Endothelial cell of umbilical vein (primary cell): Measurements from ENCODE around the gene MSANTD2. TPM values are rescaled to one million over a fixed set of nuclear protein-coding genes. Genes with fewer than 3 reads are reported as not detected.

Experiments
- BruUV-seq: library from RNA; stranded (reverse); fragments of 400-500 nt; replicated peaks from 2 replicates; lab custom pipeline; 2021; lab: Mats Ljungman, UMichigan
- CTCF ChIA-PET: fragments of 300-600, 350-600 bp; sonication (Branson Sonifier 250); formaldehyde crosslinking; loops from one replicate; lab custom pipeline; 2021; ENCODE audit warnings: antibody characterized with exemption, inconsistent platforms; lab: Charles Lee
- POLR2A ChIA-PET: fragments of 300-600, 350-600 bp; sonication (Branson Sonifier 250); formaldehyde crosslinking; loops from one replicate; lab custom pipeline; 2021; ENCODE audit warnings: antibody characterized with exemption, inconsistent platforms; lab: Charles Lee
- DNase-seq: peaks from one replicate; pipeline ENCODE4 v3.0.0-alpha.2; 2011; ENCODE audit warnings: low read depth, low spot score
- FAIRE-seq: peaks from 2 replicates; lab custom pipeline; 2011; peaks lifted over from hg19 to GRCh38; lab: Jason Lieb, UNC
- H2AFZ ChIP-seq: 2 replicates; pipeline ENCODE4 v1.6.0; 2012; ENCODE audit warnings: low read depth, low read length, control low read depth, inconsistent platforms
- H3K27ac ChIP-seq: 2 replicates; pipeline ENCODE4 v1.5.1; 2011; ENCODE audit warnings: low read depth, mild to moderate bottlenecking, control low read depth, low read length, moderate library complexity; ENCODE audit not compliant: insufficient read depth
- H3K27me3 ChIP-seq, 2 experiments: 2 replicates each; pipeline versions ENCODE4 v1.6.0 to v1.6.1; 2011; ENCODE audit warnings: low read length in 2 of 2, mixed read lengths in 1 of 2; ENCODE audit not compliant: control insufficient read depth in 2 of 2, insufficient read depth in 2 of 2
- H3K36me3 ChIP-seq, 2 experiments: 2 replicates in 1 of 2; 3 replicates in 1 of 2; pipeline ENCODE4 v1.5.1; 2011; ENCODE audit warnings: low read length in 2 of 2, mild to moderate bottlenecking in 1 of 2, moderate library complexity in 1 of 2; ENCODE audit not compliant: control insufficient read depth in 2 of 2, insufficient read depth in 2 of 2; ENCODE audit errors: extremely low read depth in 1 of 2
- H3K4me1 ChIP-seq: 3 replicates; pipeline ENCODE4 v1.5.1; 2011; ENCODE audit warnings: mild to moderate bottlenecking, low read length; ENCODE audit not compliant: control insufficient read depth, insufficient read depth; ENCODE audit errors: extremely low read depth
- H3K4me2 ChIP-seq: 2 replicates; pipeline ENCODE4 v1.6.1; 2011; ENCODE audit warnings: low read length, control low read depth, mixed read lengths; ENCODE audit not compliant: insufficient read depth
- H3K4me3 ChIP-seq, 3 experiments: fragments of 200-600 bp in 1 of 3; sonication (generic), shearing (Covaris generic) in 1 of 3; replicated peaks in 1 of 3; 2 replicates each; pipeline ENCODE4 v1.5.1; 2011 to 2016; ENCODE audit warnings: control low read depth in 3 of 3, low read length in 3 of 3, mild to moderate bottlenecking in 2 of 3, inconsistent platforms in 1 of 3, low read depth in 1 of 3, moderate library complexity in 1 of 3; ENCODE audit not compliant: insufficient read depth in 1 of 3
- H3K79me2 ChIP-seq: 2 replicates; pipeline ENCODE4 v1.6.0; 2012; ENCODE audit warnings: low read length, inconsistent platforms; ENCODE audit not compliant: control insufficient read depth, insufficient read depth
- H3K9ac ChIP-seq: replicated peaks from 2 replicates; pipeline ENCODE3; 2011; ENCODE audit warnings: low read length, control low read depth; ENCODE audit not compliant: insufficient read depth; ENCODE audit errors: extremely low read depth
- H3K9me1 ChIP-seq: replicated peaks from 3 replicates; pipeline ENCODE4 v1.6.0; 2011; ENCODE audit warnings: mild to moderate bottlenecking, low read length; ENCODE audit not compliant: control insufficient read depth, insufficient read depth; ENCODE audit errors: extremely low read depth
- H3K9me3 ChIP-seq: replicated peaks from 2 replicates; pipeline ENCODE4 v1.5.1; 2012; ENCODE audit warnings: low read length, inconsistent platforms; ENCODE audit not compliant: control insufficient read depth, insufficient read depth
- H4K20me1 ChIP-seq: replicated peaks from 2 replicates; pipeline ENCODE3; 2011; ENCODE audit warnings: mild to moderate bottlenecking, low read length; ENCODE audit not compliant: control insufficient read depth, insufficient read depth; ENCODE audit errors: extremely low read depth
- CTCF ChIP-seq, 2 donors: IDR thresholded peaks; 1 replicate in 1 of 2; 2 replicates in 1 of 2; pipeline ENCODE4 v1.5.1; 2011; ENCODE audit warnings: low read length in 2 of 2, mild to moderate bottlenecking in 2 of 2, moderate library complexity in 2 of 2, control low read depth in 1 of 2, inconsistent platforms in 1 of 2, low read depth in 1 of 2; ENCODE audit not compliant: insufficient read depth in 1 of 2; ENCODE audit errors: extremely low read depth in 1 of 2
- EZH2 ChIP-seq: IDR thresholded peaks from 2 replicates; pipeline ENCODE4 v1.6.1; 2012; ENCODE audit warnings: borderline replicate concordance, low read depth, mild to moderate bottlenecking, moderate library complexity, low read length, inconsistent platforms; ENCODE audit not compliant: severe bottlenecking
- FOS ChIP-seq: IDR thresholded peaks from 2 replicates; pipeline ENCODE4 v1.6.1; 2011; ENCODE audit warnings: mild to moderate bottlenecking, low read length, moderate library complexity, borderline replicate concordance; ENCODE audit not compliant: insufficient read depth
- GATA2 ChIP-seq: IDR thresholded peaks from 2 replicates; pipeline ENCODE4 v1.7.0; 2011; ENCODE audit warnings: low read depth, mild to moderate bottlenecking, moderate library complexity, mixed read lengths, low read length; ENCODE audit not compliant: insufficient read length, insufficient read depth
- JUN ChIP-seq: IDR thresholded peaks from 2 replicates; pipeline ENCODE4 v1.6.1; 2011; ENCODE audit warnings: borderline replicate concordance, low read depth; ENCODE audit not compliant: insufficient read length, insufficient read depth
- MAX ChIP-seq: IDR thresholded peaks from 2 replicates; pipeline ENCODE4 v1.6.1; 2011; ENCODE audit not compliant: insufficient read depth, insufficient read length
- MYC ChIP-seq: IDR thresholded peaks from one replicate; pipeline ENCODE4 v1.6.1; 2011; ENCODE audit warnings: mild to moderate bottlenecking, low read depth, low read length
- POLR2A ChIP-seq: IDR thresholded peaks from 2 replicates; pipeline ENCODE4 v1.6.1; 2012; ENCODE audit warnings: low read depth, mild to moderate bottlenecking, control low read depth, low read length
- POLR2AphosphoS5 ChIP-seq: IDR thresholded peaks from 2 replicates; pipeline ENCODE4 v1.6.1; 2012; ENCODE audit warnings: low read depth, mild to moderate bottlenecking, control low read depth, low read length, moderate library complexity; ENCODE audit not compliant: insufficient read depth
- dilution Hi-C: fragments of 300-500 bp; cut with MboI; formaldehyde crosslinking; loops from one replicate; pipeline ENCODE4 v1.15.0; 2019; ENCODE audit warnings: low sequenced_read_pairs; ENCODE audit not compliant: extremely low pct_ligation_motif_present
- intact Hi-C: fragments of 100-400 bp; cut with micrococcal nuclease; formaldehyde crosslinking; loops from one replicate; pipeline ENCODE4 v1.10.0; 2022
- polyA plus RNA-seq, 4 experiments: library from polyadenylated mRNA; depleted of rRNA in 3 of 4; stranded (reverse) in 3 of 4; unstranded in 1 of 4; fragments of >200 nt; gene quantifications; 2 replicates each; pipeline versions ENCODE4 v1.2.1 to v1.2.3, GENCODE V29; 2011 to 2012; ENCODE audit warnings: missing spikeins in 1 of 4
- total RNA-seq: library from RNA; stranded (reverse); gene quantifications from 2 replicates; pipeline ENCODE4 v1.2.3, GENCODE V29; 2021

Gene MSANTD2
- total and polyA plus RNA-seq, 2 donors (not counting 3 experiments of a cell fraction or from before 2014, with no cell fraction given), result 5.5 to 23.2 TPM

GRCh38 chr11:124725719-124726105 lies 74.5 kb downstream of the MSANTD2 start:
- TF ChIP-seq MYC (no peak), POLR2AphosphoS5 (peak; percentile 49), MAX (no peak), POLR2A (peak; percentile 41), FOS (peak; percentile 90), EZH2 (no peak), GATA2 (peak; percentile 55), JUN (peak; percentile 76), CTCF (IDR thresholded peaks at IDR 0.05; ENCODE audit: extremely low read depth in 1 of 2, insufficient read depth in 1 of 2, low read depth in 1 of 2, low read length in 2 of 2) (no peak)
- no peaks in the 10 kb centered on the region for H3K36me3 ChIP-seq
- peak overlapping the region; percentile 77 for H3K27ac ChIP-seq
- BruUV-seq, result no TSS peak
- H4K20me1 ChIP-seq, result no peaks in the 10 kb centered on the region
- H3K9me3 ChIP-seq, result no peaks in the 10 kb centered on the region
- no peaks in the 10 kb centered on the region for H3K9me1 ChIP-seq
- dilution Hi-C loops, result no loop called here
- DNase-seq (peak; percentile 75), FAIRE-seq (peak; percentile 93)
- POLR2A ChIA-PET, result no interaction called here
- no peaks in the 10 kb centered on the region for H3K27me3 ChIP-seq
- peaks cover 24% of the 10 kb centered on the region for H3K4me1 ChIP-seq
- H3K4me3 ChIP-seq, result peak overlapping the region in 1 of 3 experiments; percentile 9
- peak overlapping the region; percentile 35 for H3K9ac ChIP-seq
- H2AFZ ChIP-seq, result peak overlapping the region; percentile 36
- no peaks in the 10 kb centered on the region for H3K79me2 ChIP-seq
- intact Hi-C loops, result loop anchor here (1.0 to 2.0 kb wide), 3 partner anchors 14 to 53 kb away; partner anchors contain the start of genes NRGN, SIAE and SPA17
- CTCF ChIA-PET, result interaction anchor here (0.8 to 3.1 kb wide), 11 partner anchors 8 to 141 kb away, joined by 3 to 15 read pairs (median 5); partner anchors contain the start of genes ESAM, NRGN, SIAE and SPA17
- H3K4me2 ChIP-seq, result peak overlapping the region; percentile 65
